Uterus (tissue), 2 donors: ENCODE measurements around the gene MUC2.

Experiments used
- CTCF ChIP-seq, 4 experiments: fragments of 200-600 bp in 2 of 4; fragments of 450-650 bp in 2 of 4; sonication (generic) in 2 of 4; IDR thresholded peaks; one replicate each; pipeline ENCODE4 v1.5.1; 2016 to 2019; ENCODE audit warnings: antibody characterized with exemption in 4 of 4, mild to moderate bottlenecking in 2 of 4, moderate library complexity in 1 of 4
- POLR2A ChIP-seq, 2 donors: fragments of 450-650 bp; IDR thresholded peaks; one replicate each; pipeline ENCODE4 v1.6.1; 2016; ENCODE audit warnings: antibody characterized with exemption in 2 of 2, mild to moderate bottlenecking in 1 of 2, moderate library complexity in 1 of 2

- TF ChIP-seq CTCF (IDR thresholded peaks at IDR 0.05) (no peak), POLR2A (IDR thresholded peaks at IDR 0.05) (no peak)
Observed at GRCh38 chr11:1064167-1064566, 10.5 kb upstream of the MUC2 start.
